NOMO-1 treated with DMSO at 0.1 percent for 48 hours (cell line): ENCODE measurements around the gene FAR2.

Source experiments
- DNase-seq: peaks from one replicate; lab custom pipeline; 2025; ENCODE audit not compliant: unreplicated experiment; lab: John Stamatoyannopoulos, UW

Gene FAR2

GRCh38 chr12:29201296-29201695 is 52.2 kb downstream of the FAR2 start:
- no peak for DNase-seq

- no peak for DNase-seq
Observed at GRCh38 chr12:29201746-29202145, 52.7 kb downstream of the FAR2 start.

- no peak for DNase-seq
Observed at GRCh38 chr12:29204521-29204920, 55.4 kb downstream of the FAR2 start.

GRCh38 chr12:29207120-29207519 is 58.0 kb downstream of the FAR2 start:
- peak; percentile 71 for DNase-seq

GRCh38 chr12:29208060-29208459 is 59.0 kb downstream of the FAR2 start:
- DNase-seq, result peak; percentile 86

- no peak for DNase-seq
Observed at GRCh38 chr12:29208936-29209701, 60.0 kb downstream of the FAR2 start.

- no peak for DNase-seq
Observed at GRCh38 chr12:29211696-29212095, 62.6 kb downstream of the FAR2 start.

GRCh38 chr12:29212682-29213403 is 63.8 kb downstream of the FAR2 start:
- DNase-seq, result peak; percentile 63

GRCh38 chr12:29216266-29216665 is 67.2 kb downstream of the FAR2 start:
- no peak for DNase-seq

- peak; percentile 27 for DNase-seq
Observed at GRCh38 chr12:29216797-29217575, 67.9 kb downstream of the FAR2 start.

GRCh38 chr12:29220632-29221336 is 71.7 kb downstream of the FAR2 start:
- no peak for DNase-seq

GRCh38 chr12:29222200-29222599 is 73.1 kb downstream of the FAR2 start:
- DNase-seq, result no peak

- DNase-seq, result peak; percentile 75
Observed at GRCh38 chr12:29223426-29223825, 74.3 kb downstream of the FAR2 start.

- DNase-seq, result no peak
Observed at GRCh38 chr12:29223956-29224543, 75.0 kb downstream of the FAR2 start.

- DNase-seq, result no peak
Observed at GRCh38 chr12:29224572-29224971, 75.5 kb downstream of the FAR2 start.

- DNase-seq, result no peak
Observed at GRCh38 chr12:29225834-29226233, 76.8 kb downstream of the FAR2 start.

GRCh38 chr12:29226616-29227015 is 77.5 kb downstream of the FAR2 start:
- peak; percentile 20 for DNase-seq

GRCh38 chr12:29228474-29229157 is 79.5 kb downstream of the FAR2 start:
- DNase-seq, result no peak

- DNase-seq, result no peak
Observed at GRCh38 chr12:29229158-29229505, 80.1 kb downstream of the FAR2 start.

GRCh38 chr12:29229937-29230336 is 80.9 kb downstream of the FAR2 start:
- DNase-seq, result no peak
